Osteoblast (primary cell): ENCODE results near the gene SART3. TPM values are rescaled to one million over a fixed set of nuclear protein-coding genes. Genes with fewer than 3 reads are reported as not detected.

Experiments used
- DNase-seq: peaks from one replicate; pipeline ENCODE4 v3.0.0; 2011; ENCODE audit warnings: low spot score, mixed read lengths; ENCODE audit not compliant: insufficient read length; ENCODE audit errors: missing footprints
- H2AFZ ChIP-seq: 2 replicates; pipeline ENCODE4 v1.6.0; 2011; ENCODE audit warnings: mild to moderate bottlenecking, low read length
- H3K27ac ChIP-seq: 2 replicates; pipeline ENCODE4 v1.5.1; 2011; ENCODE audit warnings: mild to moderate bottlenecking, low read depth, low read length, moderate library complexity
- H3K27me3 ChIP-seq: 2 replicates; pipeline ENCODE4 v1.6.0; 2012; ENCODE audit warnings: mild to moderate bottlenecking, control low read depth, inconsistent platforms, low read length, moderate library complexity; ENCODE audit not compliant: insufficient read depth
- H3K36me3 ChIP-seq: 2 replicates; pipeline ENCODE4 v1.5.1; 2011; ENCODE audit warnings: mild to moderate bottlenecking, low read length, control low read depth, moderate library complexity; ENCODE audit not compliant: insufficient read depth
- H3K4me1 ChIP-seq: 2 replicates; pipeline ENCODE4 v1.5.1; 2011; ENCODE audit warnings: mild to moderate bottlenecking, low read length, control low read depth, moderate library complexity; ENCODE audit not compliant: insufficient read depth
- H3K4me2 ChIP-seq: 2 replicates; pipeline ENCODE4 v1.6.0; 2011; ENCODE audit warnings: mild to moderate bottlenecking, low read length; ENCODE audit not compliant: insufficient read depth
- H3K4me3 ChIP-seq: fragments of 200-600 bp; sonication (generic); 3 replicates; pipeline ENCODE4 v1.5.1; 2012; ENCODE audit warnings: mild to moderate bottlenecking, low read length, inconsistent platforms; ENCODE audit not compliant: insufficient read depth
- H3K79me2 ChIP-seq: 2 replicates; pipeline ENCODE4 v1.6.0; 2012; ENCODE audit warnings: mild to moderate bottlenecking, low read length, control low read depth, inconsistent platforms; ENCODE audit not compliant: insufficient read depth
- H3K9me3 ChIP-seq: 2 replicates; pipeline ENCODE4 v1.5.1; 2011; ENCODE audit warnings: low read depth, low read length, control low read depth
- H4K20me1 ChIP-seq: 2 replicates; pipeline ENCODE4 v1.6.0; 2012; ENCODE audit warnings: mild to moderate bottlenecking, low read length, control low read depth; ENCODE audit not compliant: insufficient read depth
- total RNA-seq: library from RNA; depleted of rRNA; stranded (reverse); fragments of >200 nt; gene quantifications from 2 replicates; pipeline ENCODE4 v1.2.3, GENCODE V29; 2012
- TF ChIP-seq, protein P1 (sequence below): IDR thresholded peaks from 2 replicates; pipeline ENCODE4 v1.5.1; 2011; ENCODE audit warnings: mild to moderate bottlenecking, low read depth, low read length, moderate library complexity; ENCODE audit errors: extremely low read depth

The SART3 gene
- total RNA-seq, 1 donor = 57.9 TPM

GRCh38 chr12:108527166-108527496 is 33.8 kb downstream of the SART3 start:
- Histone ChIP-seq H3K36me3 (peaks cover 81% of the 10 kb centered on the region), H3K27ac (no peak overlapping the region), H3K4me3 (no peak overlapping the region), H3K9me3 (no peaks in the 10 kb centered on the region), H3K4me2 (no peak overlapping the region), H4K20me1 (peaks cover 21% of the 10 kb centered on the region), H3K79me2 (peaks cover 7% of the 10 kb centered on the region), H2AFZ (no peak overlapping the region), H3K4me1 (peaks cover 10% of the 10 kb centered on the region), H3K27me3 (no peaks in the 10 kb centered on the region)
- no peak for DNase-seq
- TF ChIP-seq, protein P1, sequence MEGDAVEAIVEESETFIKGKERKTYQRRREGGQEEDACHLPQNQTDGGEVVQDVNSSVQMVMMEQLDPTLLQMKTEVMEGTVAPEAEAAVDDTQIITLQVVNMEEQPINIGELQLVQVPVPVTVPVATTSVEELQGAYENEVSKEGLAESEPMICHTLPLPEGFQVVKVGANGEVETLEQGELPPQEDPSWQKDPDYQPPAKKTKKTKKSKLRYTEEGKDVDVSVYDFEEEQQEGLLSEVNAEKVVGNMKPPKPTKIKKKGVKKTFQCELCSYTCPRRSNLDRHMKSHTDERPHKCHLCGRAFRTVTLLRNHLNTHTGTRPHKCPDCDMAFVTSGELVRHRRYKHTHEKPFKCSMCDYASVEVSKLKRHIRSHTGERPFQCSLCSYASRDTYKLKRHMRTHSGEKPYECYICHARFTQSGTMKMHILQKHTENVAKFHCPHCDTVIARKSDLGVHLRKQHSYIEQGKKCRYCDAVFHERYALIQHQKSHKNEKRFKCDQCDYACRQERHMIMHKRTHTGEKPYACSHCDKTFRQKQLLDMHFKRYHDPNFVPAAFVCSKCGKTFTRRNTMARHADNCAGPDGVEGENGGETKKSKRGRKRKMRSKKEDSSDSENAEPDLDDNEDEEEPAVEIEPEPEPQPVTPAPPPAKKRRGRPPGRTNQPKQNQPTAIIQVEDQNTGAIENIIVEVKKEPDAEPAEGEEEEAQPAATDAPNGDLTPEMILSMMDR = no peak

DNA sequence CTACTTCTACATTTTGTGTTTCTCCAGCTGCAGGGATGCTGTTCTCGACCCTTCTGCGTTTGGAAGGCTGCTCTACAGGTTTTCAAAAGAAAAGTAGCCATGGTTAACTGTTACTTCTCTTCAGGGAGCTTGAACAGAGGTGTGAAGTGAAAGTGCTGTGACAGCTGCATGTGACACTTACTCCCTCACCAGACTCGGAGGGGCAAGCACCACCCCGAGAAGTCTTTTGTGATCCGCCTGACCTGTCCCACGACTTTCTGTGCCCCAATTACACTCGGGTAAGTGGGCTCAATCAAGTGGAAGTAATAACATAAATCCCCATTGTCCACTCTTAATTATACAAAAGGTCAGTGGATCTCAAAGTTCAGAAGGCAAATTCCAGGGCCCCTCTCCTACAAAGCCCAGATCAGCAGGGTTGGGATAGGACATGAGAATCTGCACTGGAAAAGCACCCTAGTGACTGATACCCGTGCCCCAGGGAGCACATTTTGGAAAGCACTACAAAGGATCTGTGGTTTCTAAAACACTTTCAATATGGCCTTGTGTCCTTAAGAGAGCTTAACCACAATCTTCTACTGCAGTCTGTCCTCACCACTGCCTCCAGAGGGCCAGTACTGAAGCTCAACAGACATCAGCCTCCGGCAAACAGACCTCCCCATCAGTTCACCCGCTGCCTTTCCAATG is 34.3 kb downstream of the SART3 start:
- Histone ChIP-seq H3K27ac (no peak overlapping the region), H3K79me2 (peaks cover 7% of the 10 kb centered on the region), H2AFZ (no peak overlapping the region), H3K36me3 (peaks cover 80% of the 10 kb centered on the region), H3K27me3 (no peaks in the 10 kb centered on the region), H3K9me3 (no peaks in the 10 kb centered on the region), H3K4me2 (no peak overlapping the region), H4K20me1 (peaks cover 21% of the 10 kb centered on the region), H3K4me1 (peaks cover 10% of the 10 kb centered on the region), H3K4me3 (no peak overlapping the region)
- DNase-seq = peak; percentile 91
- TF ChIP-seq, protein P1 = peak; percentile 38

- peak; percentile 94 for DNase-seq
- TF ChIP-seq, protein P1 = no peak
- no peak overlapping the region for H3K4me3 ChIP-seq
- no peaks in the 10 kb centered on the region for H3K27me3 ChIP-seq
- peaks cover 85% of the 10 kb centered on the region for H3K36me3 ChIP-seq
- no peaks in the 10 kb centered on the region for H3K9me3 ChIP-seq
- peaks cover 7% of the 10 kb centered on the region for H3K79me2 ChIP-seq
- peaks cover 21% of the 10 kb centered on the region for H4K20me1 ChIP-seq
- H3K4me1 ChIP-seq = peaks cover 10% of the 10 kb centered on the region
- no peak overlapping the region for H2AFZ ChIP-seq
- H3K27ac ChIP-seq = peak overlapping the region; percentile 65
- H3K4me2 ChIP-seq = no peak overlapping the region
Observed at GRCh38 chr12:108525681-108526080, 35.3 kb downstream of the SART3 start.

- H3K4me2 ChIP-seq = no peak overlapping the region
- no peak overlapping the region for H3K27ac ChIP-seq
- no peaks in the 10 kb centered on the region for H3K9me3 ChIP-seq
- peaks cover 10% of the 10 kb centered on the region for H3K4me1 ChIP-seq
- H3K27me3 ChIP-seq = no peaks in the 10 kb centered on the region
- H3K79me2 ChIP-seq = peaks cover 17% of the 10 kb centered on the region
- peaks cover 91% of the 10 kb centered on the region for H3K36me3 ChIP-seq
- TF ChIP-seq, protein P1 = no peak
- H2AFZ ChIP-seq = no peak overlapping the region
- H3K4me3 ChIP-seq = no peak overlapping the region
- H4K20me1 ChIP-seq = peaks cover 15% of the 10 kb centered on the region
- DNase-seq = no peak
Observed at GRCh38 chr12:108523365-108523764, 37.6 kb downstream of the SART3 start.
